DOHH2 (cell line): Measurements from ENCODE around the gene HTRA1.

Experiments
- H3F3A ChIP-seq: fragments of 200-600 bp; sonication (generic), shearing (Covaris generic); 2 replicates; pipeline ENCODE4 v1.6.0; 2016; ENCODE audit warnings: antibody characterized with exemption, mild to moderate bottlenecking; ENCODE audit not compliant: control insufficient read depth, insufficient read depth
- H3K27ac ChIP-seq: fragments of 200-600 bp; sonication (generic); 2 replicates; pipeline ENCODE4 v1.5.1; 2014; ENCODE audit warnings: low read depth, mild to moderate bottlenecking, low read length, moderate library complexity
- H3K27me3 ChIP-seq: fragments of 200-600 bp; sonication (generic); 2 replicates; pipeline ENCODE4 v1.6.1; 2014; ENCODE audit warnings: mild to moderate bottlenecking, low read length, mixed read lengths; ENCODE audit not compliant: control insufficient read depth
- H3K36me3 ChIP-seq: fragments of 200-600 bp; sonication (generic); 2 replicates; pipeline ENCODE4 v1.6.1; 2014; ENCODE audit warnings: mild to moderate bottlenecking, low read length, moderate library complexity, mixed read lengths; ENCODE audit not compliant: control insufficient read depth
- H3K4me1 ChIP-seq: fragments of 200-600 bp; sonication (generic); 2 replicates; pipeline ENCODE4 v1.6.1; 2014; ENCODE audit warnings: mild to moderate bottlenecking, low read length, mixed read lengths; ENCODE audit not compliant: control insufficient read depth
- H3K4me2 ChIP-seq: fragments of 200-600 bp; sonication (generic); 2 replicates; pipeline ENCODE4 v1.6.0; 2014; ENCODE audit warnings: mild to moderate bottlenecking, low read length, moderate library complexity
- H3K4me3 ChIP-seq: fragments of 200-600 bp; sonication (generic); 2 replicates; pipeline ENCODE4 v1.5.1; 2014; ENCODE audit warnings: mild to moderate bottlenecking, low read length, mixed read lengths
- H3K79me2 ChIP-seq: fragments of 200-600 bp; sonication (generic); 2 replicates; pipeline ENCODE4 v1.6.1; 2014; ENCODE audit warnings: mild to moderate bottlenecking, low read length, mixed read lengths; ENCODE audit not compliant: control insufficient read depth
- H3K9me2 ChIP-seq: fragments of 200-600 bp; sonication (generic); replicated peaks from 2 replicates; pipeline ENCODE4 v1.6.1; 2014; ENCODE audit warnings: mild to moderate bottlenecking, low read length, mixed read lengths; ENCODE audit not compliant: control insufficient read depth
- H3K9me3 ChIP-seq: fragments of 200-600 bp; sonication (generic); 2 replicates; pipeline ENCODE4 v1.6.1; 2014; ENCODE audit warnings: antibody characterized with exemption, low read length, mixed read lengths; ENCODE audit not compliant: control insufficient read depth, insufficient read depth
- H4K20me1 ChIP-seq: fragments of 200-600 bp; sonication (generic); 2 replicates; pipeline ENCODE4 v1.6.0; 2014; ENCODE audit warnings: low read depth, mild to moderate bottlenecking, antibody characterized with exemption, low read length, moderate library complexity; ENCODE audit not compliant: control insufficient read depth, insufficient read depth
- EZH2phosphoT487 ChIP-seq: fragments of 200-600 bp; sonication (generic); IDR thresholded peaks from 2 replicates; pipeline ENCODE4 v1.6.1; 2017; ENCODE audit warnings: borderline replicate concordance, mild to moderate bottlenecking, antibody characterized with exemption, low read length, moderate library complexity, mixed read lengths
- TF ChIP-seq, protein P1 (sequence below): fragments of 200-600 bp; sonication (generic); IDR thresholded peaks from one replicate; pipeline ENCODE4 v1.5.1; 2014; ENCODE audit warnings: antibody characterized with exemption, mild to moderate bottlenecking, low read depth, low read length; ENCODE audit not compliant: poor library complexity, severe bottlenecking

HTRA1 gene

DNA sequence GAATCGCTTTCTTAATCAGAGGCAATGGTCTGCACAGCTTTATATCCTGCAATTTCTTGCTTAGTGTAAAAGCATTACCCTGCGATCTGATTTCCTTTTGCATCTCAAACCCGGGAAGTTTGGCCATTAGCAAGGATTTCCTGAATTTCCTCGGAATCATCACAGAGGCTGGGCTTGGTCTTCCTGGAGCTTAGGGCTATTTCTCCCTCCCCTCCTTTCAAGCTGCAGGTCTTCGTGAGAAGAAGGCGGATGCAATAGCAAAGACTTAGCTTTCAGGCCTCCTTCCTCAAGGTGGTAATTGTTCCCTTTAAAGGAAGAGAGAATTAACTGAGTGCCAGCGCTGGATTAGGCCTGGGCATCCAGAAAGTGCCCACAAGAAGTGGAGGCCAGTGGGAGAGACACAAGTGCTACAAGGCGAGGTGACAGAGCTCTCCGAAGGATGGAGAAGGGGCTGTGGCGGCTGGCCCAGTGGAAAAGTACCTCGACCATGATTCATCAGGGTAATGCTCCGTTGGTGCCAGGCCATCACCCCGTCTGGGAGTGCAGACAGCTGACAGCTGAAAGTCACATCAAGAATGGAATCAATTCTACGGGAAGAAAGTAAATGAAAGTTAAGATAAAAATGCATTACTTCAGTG is 10.9 kb upstream of the HTRA1 start:
- H4K20me1 ChIP-seq, result no peaks in the 10 kb centered on the region
- no peak overlapping the region for H3K27ac ChIP-seq
- H3K79me2 ChIP-seq, result no peaks in the 10 kb centered on the region
- H3K27me3 ChIP-seq, result 0 out of 2 replicates have a peak, but pooled peaks cover 3% of the 10 kb centered on the region
- TF ChIP-seq, protein P1, sequence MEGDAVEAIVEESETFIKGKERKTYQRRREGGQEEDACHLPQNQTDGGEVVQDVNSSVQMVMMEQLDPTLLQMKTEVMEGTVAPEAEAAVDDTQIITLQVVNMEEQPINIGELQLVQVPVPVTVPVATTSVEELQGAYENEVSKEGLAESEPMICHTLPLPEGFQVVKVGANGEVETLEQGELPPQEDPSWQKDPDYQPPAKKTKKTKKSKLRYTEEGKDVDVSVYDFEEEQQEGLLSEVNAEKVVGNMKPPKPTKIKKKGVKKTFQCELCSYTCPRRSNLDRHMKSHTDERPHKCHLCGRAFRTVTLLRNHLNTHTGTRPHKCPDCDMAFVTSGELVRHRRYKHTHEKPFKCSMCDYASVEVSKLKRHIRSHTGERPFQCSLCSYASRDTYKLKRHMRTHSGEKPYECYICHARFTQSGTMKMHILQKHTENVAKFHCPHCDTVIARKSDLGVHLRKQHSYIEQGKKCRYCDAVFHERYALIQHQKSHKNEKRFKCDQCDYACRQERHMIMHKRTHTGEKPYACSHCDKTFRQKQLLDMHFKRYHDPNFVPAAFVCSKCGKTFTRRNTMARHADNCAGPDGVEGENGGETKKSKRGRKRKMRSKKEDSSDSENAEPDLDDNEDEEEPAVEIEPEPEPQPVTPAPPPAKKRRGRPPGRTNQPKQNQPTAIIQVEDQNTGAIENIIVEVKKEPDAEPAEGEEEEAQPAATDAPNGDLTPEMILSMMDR, result no peak
- no peak for TF ChIP-seq EZH2phosphoT487
- H3K36me3 ChIP-seq, result no peaks in the 10 kb centered on the region
- no peaks in the 10 kb centered on the region for H3F3A ChIP-seq
- no peak overlapping the region for H3K4me2 ChIP-seq
- H3K4me3 ChIP-seq, result no peak overlapping the region
- no peaks in the 10 kb centered on the region for H3K4me1 ChIP-seq
- no peaks in the 10 kb centered on the region for H3K9me2 ChIP-seq
- H3K9me3 ChIP-seq, result no peaks in the 10 kb centered on the region

DNA sequence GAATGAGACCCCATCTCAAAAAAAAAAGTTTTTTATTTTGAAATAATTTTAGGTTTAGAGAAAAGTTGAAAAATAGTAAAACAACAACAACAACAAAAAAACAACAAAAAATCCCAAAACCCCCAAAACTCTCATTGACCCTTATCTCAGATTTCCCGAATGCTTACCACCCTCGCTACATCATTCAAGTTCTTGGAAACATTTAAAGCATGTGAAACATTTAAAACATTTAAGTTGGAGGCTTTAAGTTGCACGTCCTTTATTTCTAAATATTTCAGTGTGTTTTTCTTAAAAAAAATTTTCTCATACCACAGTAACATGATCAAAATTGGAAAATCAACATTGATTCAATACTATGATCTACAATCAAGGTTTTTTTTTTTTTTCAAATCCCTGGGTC is 7.3 kb upstream of the HTRA1 start:
- H4K20me1 ChIP-seq, result no peaks in the 10 kb centered on the region
- H3K9me2 ChIP-seq, result no peaks in the 10 kb centered on the region
- no peak overlapping the region for H3K27ac ChIP-seq
- no peak overlapping the region for H3K4me2 ChIP-seq
- no peak overlapping the region for H3K4me3 ChIP-seq
- no peaks in the 10 kb centered on the region for H3K9me3 ChIP-seq
- H3K27me3 ChIP-seq, result peaks cover 20% of the 10 kb centered on the region
- no peaks in the 10 kb centered on the region for H3F3A ChIP-seq
- H3K4me1 ChIP-seq, result no peaks in the 10 kb centered on the region
- no peaks in the 10 kb centered on the region for H3K36me3 ChIP-seq
- no peak for TF ChIP-seq EZH2phosphoT487
- TF ChIP-seq, protein P1, result no peak
- no peaks in the 10 kb centered on the region for H3K79me2 ChIP-seq

DNA sequence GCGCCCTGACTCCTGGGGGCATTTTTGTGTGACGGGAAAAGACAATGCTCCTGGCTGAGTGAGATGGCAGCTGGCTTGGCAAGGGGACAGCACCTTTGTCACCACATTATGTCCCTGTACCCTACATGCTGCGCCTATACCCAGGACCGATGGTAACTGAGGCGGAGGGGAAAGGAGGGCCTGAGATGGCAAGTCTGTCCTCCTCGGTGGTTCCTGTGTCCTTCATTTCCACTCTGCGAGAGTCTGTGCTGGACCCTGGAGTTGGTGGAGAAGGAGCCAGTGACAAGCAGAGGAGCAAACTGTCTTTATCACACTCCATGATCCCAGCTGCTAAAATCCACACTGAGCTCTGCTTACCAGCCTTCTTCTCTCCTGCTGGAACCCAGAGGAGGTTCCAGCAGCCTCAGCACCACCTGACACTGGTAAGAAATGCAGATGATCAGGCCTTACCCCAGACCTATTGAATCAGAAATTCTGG is 6.7 kb upstream of the HTRA1 start, which contains the start of gene ARMS2:
ARMS2 (plus strand) TSS at position 51 of the 478 bp plus-strand sequence; CDS start at position 126, 75 bp downstream.
- Histone ChIP-seq H3K9me2 (no peaks in the 10 kb centered on the region), H3K9me3 (no peaks in the 10 kb centered on the region), H3K4me1 (no peaks in the 10 kb centered on the region), H3K79me2 (no peaks in the 10 kb centered on the region), H3K4me3 (no peak within 1 kb of the TSS), H3K36me3 (no peaks in the 10 kb centered on the region), H3K27me3 (peaks cover 26% of the 10 kb centered on the region), H3F3A (no peaks in the 10 kb centered on the region), H4K20me1 (no peaks in the 10 kb centered on the region), H3K27ac (no peak within 1 kb of the TSS), H3K4me2 (no peak within 1 kb of the TSS)
- TF ChIP-seq, protein P1, result no peak
- no peak for TF ChIP-seq EZH2phosphoT487
